ENCODE data around the gene POFUT1.

- TF ChIP-seq EP300 (IDR thresholded peaks at IDR 0.05; ENCODE audit: low read depth) = no peak
- TF ChIP-seq POLR2A (IDR thresholded peaks at IDR 0.05) = no peak
- TF ChIP-seq CTCF (IDR thresholded peaks at IDR 0.05) = no peak
- peak in 2 of 3 donors; percentile 65 to 70 for TF ChIP-seq POLR2AphosphoS5 (IDR thresholded peaks at IDR 0.05)
Observed at GRCh38 chr20:32277361-32278198, 69.9 kb downstream of the POFUT1 start, which contains the start of gene KIF3B.

Data from transverse colon (tissue), 4 donors.